Left lung (tissue), 14 donors: Measurements from ENCODE around the gene NPY1R. TPM values are rescaled to one million over a fixed set of nuclear protein-coding genes. Genes with fewer than 3 reads are reported as not detected.

ENCODE experiments used
- ATAC-seq: fragments of 200-7000 bp; cut with Tn5 transposase; one replicate; pipeline ENCODE4 v1.9.1; 2020; ENCODE audit warnings: moderate library complexity
- DNase-seq, 4 donors: peaks; one replicate each; pipeline ENCODE4 v3.0.0-alpha.2; 2013 to 2020
- H3K27ac ChIP-seq, 2 donors: fragments of 200-600 bp; sonication (generic) in 1 of 2; one replicate each; pipeline versions ENCODE4 v1.5.0 to v1.8.0; 2020 to 2021
- H3K27me3 ChIP-seq, 2 donors: fragments of 200-600 bp; sonication (generic) in 1 of 2; one replicate each; pipeline versions ENCODE4 v1.5.0 to v1.8.0; 2020 to 2021
- H3K36me3 ChIP-seq, 2 donors: fragments of 200-600 bp; sonication (generic) in 1 of 2; one replicate each; pipeline versions ENCODE4 v1.5.0 to v1.8.0; 2020 to 2021
- H3K4me1 ChIP-seq, 2 donors: fragments of 200-600 bp; one replicate each; pipeline ENCODE4 v1.8.0; 2021
- H3K4me3 ChIP-seq, 2 donors: fragments of 200-600 bp; sonication (generic) in 1 of 2; one replicate each; pipeline versions ENCODE4 v1.5.0 to v1.8.0; 2020 to 2021; ENCODE audit warnings: mild to moderate bottlenecking in 1 of 2
- H3K9me3 ChIP-seq, 2 donors: fragments of 200-600 bp; sonication (generic) in 1 of 2; one replicate each; pipeline versions ENCODE4 v1.5.0 to v1.8.0; 2020 to 2021
- CTCF ChIP-seq, 2 donors: fragments of 200-600 bp; sonication (generic) in 1 of 2; IDR thresholded peaks; one replicate each; pipeline versions ENCODE4 v1.5.0 to v1.8.0; 2021; ENCODE audit warnings: antibody characterized with exemption in 2 of 2
- intact Hi-C, 2 donors: fragments of 100-400 bp; cut with DNase I; formaldehyde crosslinking; loops; one replicate each; pipeline versions ENCODE4 v1.11.2 to v1.14.2; 2022
- long read RNA-seq, 12 donors: library from polyadenylated mRNA in 2 of 12; unstranded in 2 of 12; transcript quantifications; one replicate each; pipeline ENCODE4 v2.0.0 and lab custom pipeline, GENCODE V29; 2019 to 2026
- polyA plus RNA-seq, 6 donors: library from polyadenylated mRNA; unstranded; fragments of 120-200 nt; gene quantifications; one replicate each; pipeline ENCODE4 v1.2.1, GENCODE V29; 2013; ENCODE audit not compliant: insufficient read length in 6 of 6
- total RNA-seq, 2 donors: library from RNA; stranded (reverse); fragmentation: NEBNext Ultra II Directional; extraction: Animal tissue kit (Norgen Biotek cat#: 25700); gene quantifications; one replicate each; pipeline ENCODE4 v1.2.1, GENCODE V29; 2021
- donor health status: DM: no; HTN: yes; CAD: no.
- donor health status: DM: no; HTN: no; CAD: no.

NPY1R gene
- 1 to 10 TPM; 1.5 to 1.8 TPM for total RNA-seq
- under 1 TPM; 0.28 to 0.56 (median 0.35) TPM for polyA plus RNA-seq
- long read RNA-seq, donor 1, partial matches to known transcripts: 0 of 1 reads
- long read RNA-seq, donor 1, other reads (novel, unspliced or antisense): 0 of 1 reads
- long read RNA-seq, donor 2: 0 reads
- long read RNA-seq, donor 3: 0 reads
- long read RNA-seq, donor 4: 0 reads
- long read RNA-seq, donor 5: 0 reads
- long read RNA-seq, donor 6: 0 reads
- long read RNA-seq, donor 7: 0 reads
- long read RNA-seq, donor 8: 0 reads
- long read RNA-seq, donor 9: 0 reads
- long read RNA-seq, donor 10: 0 reads
- long read RNA-seq, donor 11, partial matches to known transcripts: 0 of 1 reads
- long read RNA-seq, donor 11, other reads (novel, unspliced or antisense): 0 of 1 reads
- long read RNA-seq, donor 12: 0 reads

- no peak within 1 kb of the TSS for H3K27ac ChIP-seq
- H3K36me3 ChIP-seq: no peaks in the 10 kb centered on the region
- intact Hi-C loops: no loop called here
- peaks cover 12 to 69% of the 10 kb centered on the region in 2 donors for H3K27me3 ChIP-seq
- peak; percentile 96 for ATAC-seq
- H3K9me3 ChIP-seq: no peaks in the 10 kb centered on the region
- H3K4me1 ChIP-seq: peaks cover 0 to 8% of the 10 kb centered on the region in 2 donors
- TF ChIP-seq CTCF (IDR thresholded peaks at IDR 0.05): peak; percentile 49 to 56
- peak within 1 kb of the TSS; percentile 36 to 46 for H3K4me3 ChIP-seq
- DNase-seq: peak; percentile 57 to 80 (median 72)
Measured at GRCh38 chr4:163332526-163333406, at the start of gene NPY1R. Gene NPY1R (minus strand): TSS chr4:163332596. CDS start chr4:163326554, 6,042 bp downstream.

GRCh38 chr4:163380703-163381102 lies 48.3 kb upstream of the NPY1R start:
- H3K4me3 ChIP-seq: no peak overlapping the region
- no peak for ATAC-seq
- no peak for TF ChIP-seq CTCF (IDR thresholded peaks at IDR 0.05)
- H3K36me3 ChIP-seq: no peaks in the 10 kb centered on the region
- H3K9me3 ChIP-seq: no peaks in the 10 kb centered on the region
- no peak overlapping the region for H3K27ac ChIP-seq
- no peaks in the 10 kb centered on the region for H3K27me3 ChIP-seq
- no peak for DNase-seq
- H3K4me1 ChIP-seq: no peaks in the 10 kb centered on the region
- intact Hi-C loops: no loop called here

- no peak for TF ChIP-seq CTCF (IDR thresholded peaks at IDR 0.05)
- no peaks in the 10 kb centered on the region for H3K36me3 ChIP-seq
- intact Hi-C loops: no loop called here
- no peak overlapping the region for H3K27ac ChIP-seq
- no peaks in the 10 kb centered on the region for H3K27me3 ChIP-seq
- H3K4me1 ChIP-seq: no peaks in the 10 kb centered on the region
- DNase-seq (no peak), ATAC-seq (no peak)
- no peak overlapping the region for H3K4me3 ChIP-seq
- no peaks in the 10 kb centered on the region for H3K9me3 ChIP-seq
Measured at GRCh38 chr4:163378661-163379060, 46.3 kb upstream of the NPY1R start.

GRCh38 chr4:163372029-163372428 lies 39.6 kb upstream of the NPY1R start:
- no peak for ATAC-seq
- DNase-seq: peak in 2 of 4 donors; percentile 18 to 28
- Histone ChIP-seq H3K4me3 (no peak overlapping the region), H3K9me3 (no peaks in the 10 kb centered on the region), H3K36me3 (no peaks in the 10 kb centered on the region), H3K27ac (no peak overlapping the region), H3K27me3 (no peaks in the 10 kb centered on the region), H3K4me1 (no peaks in the 10 kb centered on the region)
- TF ChIP-seq CTCF (IDR thresholded peaks at IDR 0.05): no peak
- intact Hi-C loops: no loop called here

- Histone ChIP-seq H3K27me3 (no peaks in the 10 kb centered on the region), H3K36me3 (no peaks in the 10 kb centered on the region), H3K9me3 (no peaks in the 10 kb centered on the region), H3K4me1 (no peaks in the 10 kb centered on the region), H3K4me3 (no peak overlapping the region), H3K27ac (no peak overlapping the region)
- no peak for ATAC-seq
- no peak for TF ChIP-seq CTCF (IDR thresholded peaks at IDR 0.05)
- no peak for DNase-seq
- intact Hi-C loops: no loop called here
Measured at GRCh38 chr4:163367651-163368050, 35.3 kb upstream of the NPY1R start.
